Femur (tissue), 1 donor: Measurements from ENCODE around the gene GPR151.
"Not testable (repeated sequence)": the region's sequence is repeated elsewhere in the genome, so short reads cannot be mapped to it uniquely, and the experiment has no call there.

ENCODE experiments used
- DNase-seq: peaks from one replicate; pipeline ENCODE4 v3.0.0-alpha.2; 2017

GPR151 gene

DNA sequence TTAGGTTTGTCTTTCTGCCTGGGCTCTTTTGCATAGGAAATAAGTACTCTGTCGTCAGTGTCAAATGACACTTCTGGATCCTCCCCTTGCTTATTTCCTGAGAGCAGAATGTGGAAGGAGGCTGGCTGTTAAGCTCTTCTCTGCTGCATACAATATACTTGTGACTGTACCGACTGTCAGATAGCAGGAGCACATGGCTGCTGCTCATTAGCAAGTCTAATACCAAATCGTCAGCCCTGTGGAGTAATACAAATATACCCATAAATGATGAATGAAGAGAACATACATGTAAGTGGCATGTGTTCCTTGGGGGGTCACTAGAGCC is at the start of gene GPR151:
GPR151 (minus strand) TSS at position 40 of the 325 bp plus-strand sequence. CDS start 77 bp downstream, outside the sequence.
- no peak for DNase-seq

DNA sequence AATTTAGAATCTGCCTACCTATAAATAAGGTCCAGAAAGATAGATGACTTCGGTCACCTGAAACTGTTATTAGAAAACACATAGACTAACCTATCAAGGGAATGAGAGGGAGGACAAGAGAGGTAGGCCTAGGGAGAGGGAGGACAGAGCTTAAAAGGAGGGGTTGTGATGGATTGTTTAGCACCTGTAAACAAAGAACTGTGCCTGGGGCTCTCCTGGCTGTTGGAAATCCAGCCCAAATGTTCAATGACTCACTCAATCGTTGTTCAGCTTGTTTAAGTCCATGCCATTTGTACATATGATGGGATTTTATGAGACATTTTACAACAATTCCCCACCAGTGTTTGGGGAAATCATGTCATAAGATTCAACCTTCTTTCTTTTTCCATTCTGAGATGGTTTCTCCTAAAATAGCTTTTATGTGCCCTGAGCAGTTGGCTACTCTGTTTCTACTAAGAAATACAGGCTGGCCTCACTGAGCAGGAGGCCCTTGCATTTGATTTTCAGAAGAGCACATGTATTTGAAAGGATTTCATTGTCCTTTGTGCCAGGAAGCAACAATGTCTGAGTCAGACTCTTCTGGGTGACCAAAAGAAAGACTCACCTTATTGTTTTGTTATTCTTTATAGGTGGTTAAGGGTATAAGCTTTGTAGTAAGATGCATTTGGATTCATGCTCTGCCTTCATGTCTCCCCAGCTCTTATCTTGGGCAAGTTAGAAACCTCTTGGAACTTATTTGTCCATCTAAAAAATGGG is 48.2 kb upstream of the GPR151 start:
- DNase-seq = no peak

DNA sequence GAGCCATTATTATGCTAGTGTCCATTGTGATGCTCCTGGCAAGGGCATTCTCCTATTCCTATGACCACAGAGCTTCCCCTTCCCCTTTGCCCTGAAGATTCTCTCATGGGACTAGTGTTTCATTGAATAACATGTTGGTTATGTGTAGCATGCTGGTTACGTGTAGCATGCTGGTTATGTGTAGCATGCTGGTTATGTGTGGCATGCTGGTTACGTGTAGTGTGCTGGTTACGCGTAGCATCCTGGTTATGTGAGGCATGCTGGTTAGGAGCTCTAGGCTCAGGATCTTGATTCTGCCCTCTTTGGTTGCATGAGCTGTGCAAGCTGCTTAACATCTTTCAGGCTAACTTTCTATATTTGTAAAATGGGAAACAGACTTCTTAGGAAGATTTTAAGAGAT is 46.5 kb upstream of the GPR151 start:
- no peak for DNase-seq

DNA sequence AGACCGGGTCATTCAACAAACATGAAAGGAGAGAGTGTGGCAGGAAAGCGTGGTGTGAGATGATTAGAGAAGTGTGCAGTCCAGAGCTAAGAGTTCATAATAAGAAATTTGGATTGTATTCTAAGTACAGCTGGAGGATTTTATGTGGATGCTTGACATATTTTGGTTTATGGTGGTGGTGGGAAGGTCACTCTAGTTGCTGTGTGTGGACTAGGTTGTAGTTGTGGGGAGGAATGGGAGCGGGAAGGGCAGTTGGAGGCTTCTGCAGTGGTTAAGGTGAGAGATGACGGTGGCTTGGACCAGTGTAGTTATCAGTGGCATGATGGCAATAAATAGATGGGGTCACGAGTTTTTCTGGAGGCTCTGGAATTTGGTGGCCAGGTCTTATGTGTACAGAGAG is 45.7 kb upstream of the GPR151 start:
- no peak for DNase-seq

DNA sequence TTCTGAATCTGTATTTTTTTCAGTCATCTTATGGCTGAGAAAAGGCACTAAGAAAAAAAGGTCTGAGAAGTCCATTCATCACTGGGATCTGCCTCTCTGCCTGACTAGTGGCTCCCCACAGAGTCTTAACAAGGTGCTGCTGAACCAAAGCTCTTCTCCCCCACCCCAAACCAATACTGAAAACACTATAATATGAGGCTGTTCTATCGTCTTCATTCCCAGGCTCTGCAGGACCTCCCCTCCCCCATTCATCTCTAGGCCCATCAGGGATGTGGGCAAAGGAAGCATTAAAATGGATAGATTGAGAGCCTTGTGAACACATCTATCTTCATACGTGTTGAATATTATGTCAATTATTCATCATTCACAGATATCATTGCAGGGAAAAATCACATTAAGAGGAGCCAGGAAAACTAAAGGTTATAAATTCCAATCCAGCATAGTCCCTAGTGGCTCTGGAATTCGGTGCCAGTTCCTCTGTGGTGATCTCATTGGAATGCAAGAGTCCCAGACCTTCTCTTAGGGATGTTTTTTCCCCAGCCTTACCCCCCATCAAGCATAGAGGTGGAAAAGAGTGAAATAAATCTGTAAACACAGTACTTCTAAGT is 44.3 kb upstream of the GPR151 start:
- no peak for DNase-seq

DNA sequence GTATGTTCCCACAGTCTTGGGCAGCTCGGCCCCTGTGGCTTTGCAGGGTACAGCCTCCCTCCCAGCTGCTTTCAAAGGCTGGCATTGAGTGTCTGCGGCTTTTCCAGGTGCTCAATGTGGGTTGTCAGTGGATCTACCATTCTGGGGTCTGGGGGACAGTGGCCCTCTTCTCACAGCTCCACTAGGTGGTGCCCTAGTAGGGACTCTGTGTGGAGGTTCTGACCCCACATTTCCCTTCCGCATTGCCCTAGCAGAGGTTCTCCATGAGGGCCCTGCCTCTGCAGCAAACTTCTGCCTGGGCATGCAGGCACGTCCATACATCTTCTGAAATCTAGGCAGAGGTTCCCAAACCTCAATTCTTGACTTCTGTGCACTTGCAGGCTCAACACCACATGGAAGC is 40.9 kb upstream of the GPR151 start:
- DNase-seq = not testable (repeated sequence)

DNA sequence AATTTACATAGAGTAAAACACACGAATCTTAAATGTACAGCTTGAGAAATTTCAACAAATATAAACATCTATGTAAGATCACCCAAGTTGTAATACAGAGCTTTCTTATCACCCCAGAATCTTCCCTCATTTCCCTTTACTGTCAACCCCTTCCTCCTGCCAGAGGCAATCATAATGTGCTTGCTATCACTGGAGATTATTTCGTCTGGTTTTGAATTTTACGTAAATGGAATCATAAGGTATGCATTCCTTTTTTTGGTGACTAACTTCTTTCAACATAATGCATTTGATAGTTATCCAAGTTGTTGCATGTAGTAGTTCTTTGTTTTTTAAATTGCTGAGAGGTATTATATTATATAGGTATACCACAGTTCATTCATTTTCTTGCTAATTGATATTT is 37.5 kb upstream of the GPR151 start:
- no peak for DNase-seq

DNA sequence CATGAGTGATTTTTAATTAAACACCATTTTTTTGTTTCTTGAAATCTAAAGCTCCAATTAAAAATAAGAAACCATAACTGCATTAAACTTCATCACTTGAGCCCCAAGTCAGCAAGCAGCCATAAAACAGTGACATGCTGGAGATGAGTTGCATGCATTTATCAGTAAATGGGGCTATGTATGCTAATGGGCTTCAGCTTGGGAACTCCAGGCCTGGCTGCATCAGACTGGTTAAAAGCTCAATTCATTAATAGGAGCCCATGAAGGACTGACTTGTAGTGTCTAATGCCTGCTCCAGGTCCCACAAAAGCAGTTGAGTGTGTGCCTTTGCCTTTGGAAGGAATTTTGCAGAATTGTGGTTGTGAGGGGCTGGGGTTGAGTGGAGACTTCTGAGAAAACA is 33.6 kb upstream of the GPR151 start:
- no peak for DNase-seq

DNA sequence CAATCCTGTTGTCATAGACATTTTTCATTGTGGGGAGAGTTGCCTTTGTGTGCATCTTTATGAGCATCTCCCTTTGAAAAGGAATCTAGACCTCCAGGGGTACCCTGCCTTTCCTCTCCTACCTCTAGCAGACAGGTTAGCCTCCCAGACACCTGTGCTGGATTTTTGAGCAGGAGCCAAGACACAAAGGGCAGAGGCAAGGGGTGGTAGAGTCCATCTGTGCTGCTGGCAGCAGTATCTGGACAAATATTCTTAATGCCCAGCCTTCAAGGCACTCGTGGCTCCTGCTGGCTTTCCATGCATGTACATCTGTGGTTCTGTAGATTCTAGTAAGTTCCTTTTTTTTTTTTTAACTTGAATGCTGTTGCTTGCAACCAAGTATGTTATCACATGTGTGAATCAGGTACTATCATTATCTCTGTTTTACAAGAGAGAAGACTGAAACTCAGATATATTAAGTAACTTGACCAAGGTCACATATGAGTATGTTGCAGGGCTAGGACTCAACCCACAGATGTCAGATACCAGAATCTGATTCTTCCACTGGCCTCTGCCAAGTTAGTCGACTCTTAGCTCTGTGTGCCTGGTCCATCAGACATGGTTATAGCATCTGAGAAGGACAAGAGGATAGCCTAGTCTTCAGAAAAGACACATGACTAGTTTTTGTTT is 32.9 kb upstream of the GPR151 start:
- no peak for DNase-seq

DNA sequence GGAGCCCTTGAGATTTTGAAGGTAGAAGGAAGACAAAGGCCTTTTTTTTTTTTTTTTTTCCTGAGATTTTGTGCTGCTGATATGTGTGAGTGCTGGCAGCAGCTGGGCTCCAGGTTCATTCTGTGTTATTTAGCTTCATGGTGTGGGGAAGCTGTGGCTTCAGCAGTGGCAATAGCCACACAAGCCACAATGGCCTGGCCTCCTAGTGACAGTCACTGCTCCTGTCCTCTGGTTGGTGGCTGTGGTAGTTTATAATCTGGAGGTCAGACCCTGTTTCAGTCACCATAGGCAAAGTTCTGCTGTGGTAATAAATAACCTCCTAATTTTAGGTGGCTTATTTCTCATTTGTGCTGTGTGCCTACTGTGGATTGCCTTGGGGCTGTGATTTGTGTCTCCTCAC is 28.2 kb upstream of the GPR151 start:
- DNase-seq = no peak

DNA sequence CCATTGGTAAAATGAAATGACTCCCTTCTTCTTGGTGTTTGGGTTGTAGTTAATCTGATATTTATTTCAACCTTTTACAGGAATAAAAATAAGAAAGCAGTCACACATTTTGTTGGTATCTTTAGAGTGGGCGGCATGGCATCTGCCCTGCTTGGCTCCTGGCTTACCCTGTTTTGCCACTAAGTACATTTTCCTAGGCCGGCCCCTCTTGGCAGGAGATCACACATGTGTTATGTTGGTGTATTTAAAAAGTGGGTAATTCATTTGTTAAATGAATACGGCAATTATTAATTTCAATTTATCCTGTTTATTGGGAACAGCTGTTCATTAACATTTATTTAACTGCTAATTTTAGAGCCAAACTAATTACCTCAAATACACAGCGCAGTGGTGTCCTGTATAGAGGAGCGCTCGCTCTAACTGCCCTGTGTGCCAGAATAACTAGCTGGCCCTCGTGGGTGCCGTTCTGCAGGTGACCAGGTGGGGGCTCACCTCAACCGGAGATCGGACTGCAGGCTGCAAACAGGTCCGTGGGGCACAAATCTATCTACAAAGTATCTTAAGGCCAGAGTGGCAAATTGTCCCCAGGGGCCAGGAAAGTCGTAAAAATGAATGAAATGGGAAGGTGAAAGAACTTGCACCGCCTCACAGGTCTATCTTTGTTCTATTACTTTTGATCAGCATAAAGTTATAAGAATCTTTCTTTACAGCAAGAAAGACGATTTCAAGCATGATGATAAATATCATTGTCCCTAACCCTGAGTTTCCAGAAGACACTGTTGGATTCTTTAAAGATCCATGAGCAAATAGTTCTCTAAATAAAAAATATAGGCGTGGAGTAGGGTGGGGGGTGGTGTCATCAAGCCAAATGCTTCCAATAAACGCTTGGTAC is 26.2 kb upstream of the GPR151 start:
- DNase-seq = peak; percentile 58

DNA sequence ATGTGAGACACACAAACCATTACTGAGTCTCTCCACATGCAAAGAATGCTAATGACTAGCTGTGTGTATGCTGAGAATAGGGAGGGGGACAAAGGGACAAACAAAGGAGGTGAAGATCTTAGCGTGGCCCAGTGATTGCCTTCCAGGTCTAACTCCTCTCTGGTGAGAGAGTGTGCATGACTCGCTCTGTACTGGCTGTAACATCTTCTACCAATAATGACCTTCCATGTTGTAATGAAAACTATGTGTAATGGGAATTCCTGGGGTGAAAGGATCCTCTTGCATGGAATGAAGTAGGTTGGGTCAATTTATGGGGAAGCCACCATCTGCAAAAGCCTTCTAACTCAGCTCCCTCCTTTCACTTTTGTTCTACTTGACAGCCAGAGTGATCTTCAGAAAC is 24.4 kb upstream of the GPR151 start:
- no peak for DNase-seq

DNA sequence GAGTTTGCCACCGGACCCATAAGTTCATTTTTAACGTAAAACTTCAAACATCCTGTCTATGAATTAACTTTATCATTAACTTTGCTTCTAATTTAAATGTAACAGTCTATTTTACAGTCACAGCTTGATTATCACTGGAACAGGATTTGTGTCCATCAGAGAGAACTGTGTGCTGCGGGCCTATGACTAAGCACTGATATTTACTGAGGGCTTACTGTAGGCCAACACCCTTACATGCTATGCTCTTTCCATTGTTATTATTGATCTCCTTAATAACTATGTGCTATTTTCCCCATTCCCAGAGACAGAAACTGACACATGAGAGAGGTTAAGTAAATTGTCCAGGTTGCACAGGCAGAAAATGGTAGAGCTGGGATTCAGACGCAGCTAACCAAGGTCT is 24.0 kb upstream of the GPR151 start:
- no peak for DNase-seq

DNA sequence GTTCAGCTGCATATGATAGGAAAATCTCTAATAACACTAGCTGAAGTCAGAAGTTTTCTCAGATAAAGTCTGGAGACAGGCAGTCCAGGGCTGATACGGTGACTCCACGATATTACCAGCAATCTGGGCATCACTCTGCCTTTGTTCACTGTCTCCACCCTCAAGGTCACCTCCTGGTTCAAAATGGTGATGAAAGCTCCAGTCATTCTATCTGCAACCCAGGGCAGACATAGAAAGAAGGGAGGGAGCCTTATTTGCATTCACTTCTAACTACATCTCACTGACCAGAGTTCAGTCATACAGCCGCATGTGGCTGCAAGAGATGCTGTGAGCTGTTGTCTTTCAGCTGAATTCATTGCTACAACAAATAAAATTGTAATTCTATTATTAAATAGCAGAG is 22.4 kb upstream of the GPR151 start:
- no peak for DNase-seq

DNA sequence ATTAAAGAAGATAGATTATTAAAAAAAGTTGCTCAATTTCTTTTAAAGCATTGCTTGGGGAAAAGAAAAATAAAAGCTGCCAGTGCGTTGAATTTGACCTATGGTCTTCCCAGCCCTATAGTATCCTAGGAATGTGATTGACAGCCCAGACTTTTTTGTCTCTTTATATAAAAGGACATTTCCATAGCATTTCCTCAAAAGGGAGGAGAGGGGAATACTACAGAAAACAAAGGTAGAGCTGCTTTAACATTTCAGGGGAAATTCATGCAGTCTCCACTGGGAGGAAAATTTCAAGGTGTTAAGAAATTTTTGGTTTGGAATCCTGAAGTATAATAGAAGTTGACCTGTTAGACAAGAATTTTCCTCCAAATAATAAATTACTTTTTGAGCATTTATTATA is 17.9 kb upstream of the GPR151 start:
- no peak for DNase-seq

DNA sequence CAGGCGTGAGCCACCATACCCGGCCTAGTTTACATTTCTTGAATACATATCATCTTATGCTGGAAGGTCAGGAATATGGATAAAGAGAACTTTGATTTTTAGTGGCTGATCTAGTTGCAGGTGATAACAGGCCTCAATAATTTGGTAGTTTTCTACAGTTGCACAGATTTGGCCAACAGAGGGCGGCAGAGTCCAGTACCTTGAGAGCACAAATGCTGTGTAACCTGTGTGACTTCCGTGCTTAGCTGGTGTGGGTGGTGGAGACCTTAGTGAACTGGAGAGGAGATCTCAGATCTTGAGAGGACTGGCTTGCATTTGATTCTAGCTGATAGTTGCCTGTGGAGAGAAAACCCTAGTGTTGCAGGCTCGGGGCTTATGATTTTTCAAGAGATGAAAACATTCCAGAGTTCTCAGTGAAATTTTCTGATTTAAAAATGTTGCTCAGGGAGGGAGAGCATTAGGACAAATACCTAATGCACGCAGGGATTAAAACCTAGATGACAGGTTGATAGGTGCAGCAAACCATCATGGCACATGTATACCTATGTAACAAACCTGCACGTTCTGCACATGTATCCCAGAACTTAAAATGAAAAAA is 17.4 kb upstream of the GPR151 start:
- peak; percentile 55 for DNase-seq

DNA sequence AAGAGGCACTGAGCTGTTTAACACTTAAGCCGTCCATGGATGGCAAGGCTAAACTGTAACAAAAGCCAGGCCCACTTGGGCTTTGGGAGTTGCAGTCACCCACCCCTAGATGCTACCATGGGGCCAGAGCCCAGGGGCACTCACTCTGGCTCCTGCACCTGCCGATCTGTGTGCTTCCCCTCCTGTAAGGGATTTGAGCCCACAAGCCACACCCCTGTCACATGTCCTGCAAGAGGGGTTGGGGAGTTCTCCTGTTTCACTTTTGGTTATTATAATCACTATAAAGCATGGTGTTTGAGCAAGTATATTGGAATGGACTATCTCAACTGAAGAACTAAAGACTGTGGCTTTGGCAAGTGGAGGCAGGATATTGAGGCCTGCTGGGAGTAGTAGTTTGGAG is 14.0 kb upstream of the GPR151 start:
- no peak for DNase-seq

DNA sequence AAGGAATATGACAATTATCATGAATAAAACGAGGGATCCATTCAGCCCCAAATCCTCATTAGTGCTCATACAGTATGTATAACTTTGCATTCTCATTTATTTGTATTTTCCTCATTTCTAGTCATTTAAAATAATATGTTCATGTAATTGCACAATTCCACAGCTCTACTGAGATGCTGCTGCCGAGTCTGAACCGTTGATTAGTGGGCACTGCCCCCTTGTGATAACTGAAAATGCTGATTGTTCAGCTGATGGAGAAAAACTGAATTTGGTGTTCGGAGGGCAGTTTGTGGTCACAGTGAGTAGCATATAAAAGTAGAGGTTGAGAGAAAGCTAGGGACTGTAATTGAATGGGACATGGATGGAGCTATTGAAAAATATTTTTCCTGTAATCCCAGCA is 12.2 kb upstream of the GPR151 start:
- no peak for DNase-seq

DNA sequence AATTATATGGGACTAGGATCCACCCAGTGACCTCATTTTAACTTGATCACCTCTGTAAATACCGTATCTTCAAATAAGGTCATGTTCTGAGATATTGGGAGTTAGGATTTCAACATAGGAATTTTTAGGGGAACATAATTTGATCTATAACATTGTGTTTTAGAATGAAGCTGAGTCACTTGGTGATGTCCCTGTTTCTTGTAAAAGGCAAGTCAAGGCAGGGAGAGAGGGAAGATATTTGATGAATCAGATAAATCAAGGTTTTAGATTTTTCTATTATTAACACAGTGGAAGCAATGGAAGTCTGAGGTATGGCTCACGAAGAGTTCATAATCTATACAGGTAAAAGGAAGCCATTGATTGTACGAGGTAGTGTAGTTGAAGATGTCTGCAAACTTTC is 11.8 kb upstream of the GPR151 start:
- no peak for DNase-seq

DNA sequence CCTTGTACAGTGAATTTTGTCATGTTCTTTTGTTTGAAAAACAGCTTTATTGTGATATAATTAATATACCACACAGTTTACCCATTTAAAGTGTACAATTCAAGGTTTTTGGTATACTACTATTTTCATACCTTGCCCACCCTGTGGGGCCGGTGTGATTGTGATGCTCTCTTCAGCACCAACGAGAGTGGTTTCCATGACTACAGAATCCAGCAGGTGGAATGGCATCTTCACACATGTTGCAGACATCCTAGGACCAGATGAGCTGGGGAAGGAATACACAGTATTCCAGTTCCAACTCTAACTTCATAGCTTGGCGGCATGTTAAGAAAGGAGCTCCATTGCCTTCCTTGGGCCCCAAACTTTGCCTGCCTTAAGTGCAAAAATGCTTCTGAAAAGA is 7.7 kb upstream of the GPR151 start:
- DNase-seq = no peak

DNA sequence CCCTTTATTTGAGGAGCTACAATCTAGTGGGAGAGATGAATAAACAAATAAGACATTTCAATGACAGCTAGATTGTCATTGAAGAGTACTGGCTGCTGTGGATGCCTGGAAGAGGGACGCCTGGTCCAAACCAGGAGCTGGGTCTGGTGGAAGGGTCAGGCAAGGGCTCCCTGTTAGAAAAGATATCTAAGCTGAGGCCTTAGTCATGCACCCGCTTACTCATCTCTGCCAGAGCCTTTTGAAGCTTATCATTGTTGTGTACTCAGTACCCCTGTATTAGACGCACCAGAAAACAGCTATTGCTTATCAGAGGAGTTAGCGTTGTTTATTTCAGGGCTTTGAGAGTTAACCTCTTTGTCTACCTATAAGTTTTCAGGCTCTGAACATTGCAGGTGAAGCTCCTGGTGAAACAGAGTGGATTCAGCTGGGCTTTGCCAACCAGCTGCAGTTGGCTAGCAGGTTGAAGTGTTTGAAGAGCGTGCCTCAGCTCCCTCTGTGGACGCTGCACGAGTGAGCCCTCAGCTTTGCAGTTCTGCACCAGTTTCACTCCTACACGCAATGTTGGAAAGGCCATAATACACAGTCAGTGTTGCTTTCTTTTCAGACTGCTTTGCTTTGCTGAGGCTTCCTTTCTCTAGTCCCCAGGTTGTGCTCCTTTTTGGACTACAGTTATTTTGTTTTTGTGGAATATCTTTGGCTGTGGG is 5.6 kb upstream of the GPR151 start:
- DNase-seq = no peak

DNA sequence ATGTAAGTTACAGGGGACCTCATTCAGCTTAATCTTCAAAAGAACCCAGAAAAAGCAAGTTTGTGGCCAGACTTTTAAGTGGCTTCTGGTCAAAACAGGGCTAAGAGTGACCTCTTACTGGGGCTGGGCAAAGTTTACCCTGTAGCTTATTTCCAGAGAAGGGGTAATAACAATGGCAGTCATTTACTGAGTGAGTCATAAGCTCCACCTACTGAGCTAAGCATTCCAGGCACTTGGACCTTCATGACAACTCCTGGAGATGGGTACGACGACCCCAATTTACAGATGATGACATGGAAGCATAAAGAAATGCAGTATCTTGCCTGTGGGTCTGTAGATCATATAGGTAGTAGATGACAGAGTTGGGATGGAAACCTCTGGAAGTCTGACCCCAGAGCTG is 4.7 kb upstream of the GPR151 start:
- no peak for DNase-seq
